HG03280 (cell line): ENCODE data around the gene ACOX3.

Experiments used
- ATAC-seq: cut with Tn5 transposase; IDR thresholded peaks from one replicate; pipeline ENCODE4 v1.9.1; 2021; ENCODE audit warnings: mild to moderate bottlenecking, moderate library complexity; ENCODE audit not compliant: unreplicated experiment

ACOX3 gene

DNA sequence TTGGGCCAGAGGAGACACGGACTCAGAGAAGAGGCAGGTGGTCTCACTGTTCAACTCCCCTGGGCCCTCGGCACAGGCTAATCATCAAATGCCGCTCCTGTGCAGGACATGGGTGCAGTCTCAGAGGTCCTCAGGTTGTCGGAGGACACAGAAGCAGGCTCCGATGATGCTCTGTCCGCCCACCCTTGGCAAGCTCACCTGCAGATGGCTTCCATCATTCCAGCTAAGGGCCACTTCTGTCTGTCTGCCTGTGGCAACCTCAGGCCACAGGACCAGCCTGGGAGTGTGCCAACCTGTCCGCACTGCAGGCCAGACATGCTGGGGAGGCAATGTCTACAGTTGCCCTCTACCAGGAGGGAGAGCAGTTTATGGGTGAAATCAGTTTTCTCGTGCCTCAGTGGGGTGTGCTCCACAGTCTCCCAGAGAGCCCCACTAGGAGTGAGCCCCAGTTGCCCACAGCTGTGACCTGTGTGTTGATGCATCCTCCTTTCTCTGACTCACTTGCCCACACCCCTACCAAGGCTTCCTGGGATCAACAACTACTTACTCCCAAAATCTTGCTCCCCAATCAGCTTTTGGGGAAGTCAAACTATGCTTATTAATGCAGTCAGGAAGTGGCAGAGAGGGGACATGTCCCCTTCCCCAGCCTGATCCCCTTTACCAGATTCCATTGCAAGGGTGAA is 115.1 kb downstream of the ACOX3 start:
- ATAC-seq = no peak

DNA sequence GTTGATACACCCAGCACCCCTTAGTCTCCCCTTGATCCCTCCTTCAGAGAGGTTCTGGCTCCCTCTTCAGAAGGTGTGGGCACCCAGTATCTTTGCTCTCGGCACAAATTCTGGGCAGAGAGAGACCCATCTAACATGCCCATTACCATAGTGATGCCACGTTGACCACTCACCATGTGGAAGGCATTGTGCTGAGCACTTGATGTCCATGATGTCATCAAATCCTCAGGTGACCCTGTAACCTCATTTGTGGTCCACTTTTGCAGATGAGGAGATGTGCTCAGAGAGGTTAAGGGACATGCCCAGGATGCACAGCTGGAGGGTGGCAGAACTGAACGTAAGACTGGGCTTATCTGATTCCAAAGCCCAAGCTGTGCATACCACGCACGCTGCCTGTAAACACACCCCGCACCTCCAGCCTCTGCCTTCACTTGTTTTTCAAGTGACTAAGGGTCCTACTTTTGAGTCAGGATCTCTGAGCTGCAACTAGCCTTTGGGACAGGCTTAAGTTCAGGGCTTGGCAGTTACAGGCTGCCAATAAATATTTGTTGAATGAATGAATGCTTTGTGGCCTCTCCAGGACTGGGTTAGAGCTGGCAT is 115.8 kb downstream of the ACOX3 start:
- ATAC-seq = no peak

GRCh38 chr4:8323947-8324555 is 116.5 kb downstream of the ACOX3 start:
- ATAC-seq = no peak

GRCh38 chr4:8322794-8323704 is 117.5 kb downstream of the ACOX3 start:
- no peak for ATAC-seq

GRCh38 chr4:8321771-8322170 is 118.8 kb downstream of the ACOX3 start:
- no peak for ATAC-seq

DNA sequence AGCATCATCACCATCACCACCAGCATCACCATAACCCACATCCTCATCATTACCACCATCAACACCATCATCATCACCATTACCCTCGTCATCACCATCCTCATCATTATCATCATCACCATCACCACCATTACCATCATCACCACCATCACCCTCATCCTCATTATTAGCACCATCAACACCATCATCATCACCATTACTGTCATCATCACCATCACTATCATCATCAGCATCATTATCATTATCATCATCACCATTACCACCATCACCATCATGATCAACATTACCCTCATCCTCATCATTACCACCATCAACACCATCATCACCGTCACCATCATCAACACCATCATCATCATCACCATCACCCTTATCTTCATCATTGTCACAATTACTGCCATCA is 119.3 kb downstream of the ACOX3 start:
- ATAC-seq = no peak

DNA sequence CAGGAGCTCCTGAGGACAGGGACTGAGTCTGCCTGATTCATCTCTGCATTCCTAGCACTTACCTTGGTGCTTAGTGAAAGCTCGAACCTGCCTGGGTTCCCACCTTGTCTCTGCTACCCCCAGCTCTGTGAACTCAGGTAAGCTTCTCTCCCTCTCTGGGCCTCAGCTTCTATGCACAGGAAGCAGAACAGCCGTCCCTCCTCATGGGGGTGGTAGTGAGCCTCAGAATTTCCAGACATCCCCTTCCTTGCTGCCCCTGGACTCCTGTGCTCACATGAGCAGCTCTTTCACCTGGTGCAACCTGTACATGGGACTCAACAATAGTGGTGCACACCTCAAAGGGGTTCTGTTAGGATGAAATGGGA is 120.2 kb downstream of the ACOX3 start:
- ATAC-seq = no peak

GRCh38 chr4:8319731-8320385 is 120.7 kb downstream of the ACOX3 start:
- no peak for ATAC-seq

DNA sequence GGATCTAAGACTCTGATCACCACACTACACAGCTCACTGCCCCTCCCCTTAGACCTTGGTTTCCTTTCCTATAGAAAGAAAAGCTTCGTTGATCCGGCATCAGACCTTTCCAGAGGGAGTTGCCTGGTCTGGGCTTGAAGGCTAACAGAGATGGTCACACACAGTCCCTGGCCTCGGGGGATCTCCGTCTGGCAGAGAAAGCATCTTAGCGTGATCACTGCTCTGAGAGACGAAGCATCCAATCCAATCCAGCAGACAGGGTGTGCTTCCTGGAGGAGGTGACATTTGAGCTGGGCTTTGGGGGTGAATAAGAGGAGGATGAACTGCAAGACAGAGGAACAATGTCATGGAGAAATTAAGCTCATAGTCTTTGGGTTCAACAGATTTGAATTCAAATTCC is 121.5 kb downstream of the ACOX3 start:
- no peak for ATAC-seq

- no peak for ATAC-seq
These were observed 122.0 kb downstream of the ACOX3 start for GRCh38 chr4:8318509-8318908.

DNA sequence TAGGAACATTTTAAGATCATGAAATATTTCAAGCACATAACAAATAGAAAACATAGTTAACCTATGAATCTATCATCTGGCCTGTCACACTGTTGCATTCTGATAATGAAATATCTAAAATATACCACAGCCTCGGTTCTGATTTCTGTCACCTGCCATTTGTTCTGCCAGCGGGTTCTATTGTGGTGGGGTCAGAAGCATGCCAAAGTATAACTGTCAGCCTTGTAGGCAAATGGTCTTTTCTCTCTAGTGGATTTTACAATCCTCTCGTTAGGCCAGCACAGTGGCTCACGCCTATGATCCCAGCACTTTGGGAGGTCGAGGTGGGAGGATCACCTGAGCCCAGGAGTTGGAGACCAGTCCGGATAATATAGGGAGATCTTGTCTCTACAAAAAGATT is 123.0 kb downstream of the ACOX3 start:
- ATAC-seq = no peak

DNA sequence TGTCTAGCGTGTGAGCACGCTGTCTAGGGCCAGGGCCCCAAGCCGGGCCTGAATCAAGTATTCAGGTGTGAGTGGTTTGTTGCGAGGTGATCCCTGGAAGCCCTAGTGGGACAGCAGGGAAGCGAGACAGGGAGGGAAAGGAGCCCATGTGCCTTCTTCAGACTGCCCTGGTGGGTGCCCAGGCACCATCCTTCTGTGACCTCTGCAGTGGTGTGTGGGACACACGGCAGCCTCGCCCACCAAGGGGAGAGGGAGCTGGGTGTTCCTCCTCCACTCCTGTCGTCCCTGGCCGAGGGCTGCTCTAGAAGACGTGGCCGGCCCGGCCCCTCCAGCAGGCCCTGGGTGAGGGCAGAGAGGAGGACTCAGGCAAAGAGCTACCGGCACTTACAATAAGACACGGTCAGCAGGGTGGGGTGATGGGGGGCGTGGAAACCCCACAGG is 123.6 kb downstream of the ACOX3 start:
- ATAC-seq = no peak
